ENCODE results near the gene PARP4.
A peak's percentile ranks its signal among the peaks of the same experiment; 100 is the strongest.

Gene PARP4

DNA sequence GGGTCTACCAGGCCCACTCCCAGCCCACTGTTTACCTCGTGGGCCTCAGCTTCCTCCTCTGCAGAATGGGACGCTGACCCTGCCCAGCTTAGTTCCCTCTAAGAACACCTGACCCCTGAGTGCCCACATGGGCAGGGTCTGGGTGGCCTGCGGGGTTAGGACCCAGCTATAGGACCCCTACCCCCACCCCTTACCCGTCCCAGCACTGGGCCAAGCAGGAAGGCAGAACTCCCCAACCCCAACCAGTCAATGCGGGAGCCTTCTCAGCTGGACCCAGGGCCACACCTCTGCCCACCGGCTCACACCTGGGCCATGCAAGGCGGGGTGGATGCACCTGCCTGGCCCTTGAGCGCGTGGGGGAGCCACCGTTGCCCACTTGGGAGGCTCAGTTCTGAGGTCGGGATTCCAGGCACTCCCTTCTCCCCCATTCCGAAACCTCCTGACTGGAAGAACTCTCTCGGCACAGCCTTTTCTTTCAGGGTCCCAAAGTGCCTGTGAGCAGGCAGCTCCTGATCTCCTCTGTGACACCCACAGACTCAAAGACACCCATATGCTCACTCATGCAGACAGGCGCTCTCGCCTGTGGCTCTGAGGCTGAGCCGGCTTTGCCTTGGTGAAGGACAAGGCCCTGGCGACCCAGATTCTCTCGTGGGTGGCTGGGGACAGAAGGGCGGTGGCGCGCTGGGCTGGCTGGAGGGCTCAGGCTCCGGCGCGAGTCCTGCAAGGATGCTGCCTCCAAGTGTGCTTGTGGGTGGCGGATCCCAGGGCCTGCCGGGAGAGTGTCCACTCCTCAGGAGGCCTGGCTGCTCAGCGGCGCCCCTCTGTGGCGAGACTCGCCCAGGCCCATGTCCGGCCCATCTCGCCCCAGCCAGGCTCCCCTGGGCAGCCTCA lies 27.9 kb upstream of the PARP4 start:
- DNase-seq (ENCODE audit: low spot score), result peak; percentile 23
- Histone ChIP-seq H3K9ac (ENCODE audit: low read depth, low read length, poor library complexity) (no peak overlapping the region), H2BK15ac (ENCODE audit: low read length) (no peak overlapping the region), H3K4me1 (ENCODE audit: control insufficient read depth in 2 of 2, insufficient read depth in 1 of 2, low read depth in 1 of 2, low read length in 2 of 2) (peaks cover 0 to 2% of the 10 kb centered on the region in 2 donors), H4K8ac (ENCODE audit: low read depth, low read length) (no peak overlapping the region), H3K79me1 (ENCODE audit: low read depth, low read length) (peaks cover 2% of the 10 kb centered on the region), H3K9me3 (replicated peaks in 1 of 2; ENCODE audit: control insufficient read depth in 2 of 2, insufficient read depth in 1 of 2, low read depth in 1 of 2, low read length in 2 of 2) (no peaks in the 10 kb centered on the region), H3K23ac (ENCODE audit: low read depth, low read length, poor library complexity) (no peak overlapping the region), H3K4me2 (ENCODE audit: insufficient read depth, low read length, poor library complexity, severe bottlenecking) (no peak overlapping the region), H3K27ac (replicated peaks; ENCODE audit: low read length) (no peak overlapping the region), H3K27me3 (ENCODE audit: control insufficient read depth in 3 of 3, insufficient read depth in 3 of 3, low read depth in 1 of 3, low read length in 3 of 3) (peaks cover 0 to 63% (median 13%) of the 10 kb centered on the region in 3 experiments), H4K91ac (ENCODE audit: low read depth, low read length, poor library complexity) (no peak overlapping the region), H2BK120ac (ENCODE audit: low read depth, low read length) (no peak overlapping the region), H3K14ac (ENCODE audit: low read length) (no peak overlapping the region), H2AK5ac (ENCODE audit: low read depth, low read length) (peak overlapping the region; percentile 84), H3K4me3 (ENCODE audit: low read length in 2 of 2) (no peak overlapping the region), H2BK5ac (ENCODE audit: low read length) (peak overlapping the region; percentile 39), H3K36me3 (replicated peaks in 1 of 2; ENCODE audit: control insufficient read depth in 2 of 2, insufficient read depth in 2 of 2, low read length in 2 of 2) (no peaks in the 10 kb centered on the region), H2BK12ac (ENCODE audit: low read length) (no peak overlapping the region), H3K4ac (ENCODE audit: low read length) (no peak overlapping the region), H2AFZ (ENCODE audit: low read length) (no peak overlapping the region), H3K18ac (ENCODE audit: low read length) (peak overlapping the region; percentile 33)
- WGBS, 2 donors (ENCODE audit: extremely low coverage in 2 of 2, insufficient read length in 2 of 2, insufficient replicate concordance in 1 of 2), result no CpG with 5 or more reads among the region's 32 CpGs

DNA sequence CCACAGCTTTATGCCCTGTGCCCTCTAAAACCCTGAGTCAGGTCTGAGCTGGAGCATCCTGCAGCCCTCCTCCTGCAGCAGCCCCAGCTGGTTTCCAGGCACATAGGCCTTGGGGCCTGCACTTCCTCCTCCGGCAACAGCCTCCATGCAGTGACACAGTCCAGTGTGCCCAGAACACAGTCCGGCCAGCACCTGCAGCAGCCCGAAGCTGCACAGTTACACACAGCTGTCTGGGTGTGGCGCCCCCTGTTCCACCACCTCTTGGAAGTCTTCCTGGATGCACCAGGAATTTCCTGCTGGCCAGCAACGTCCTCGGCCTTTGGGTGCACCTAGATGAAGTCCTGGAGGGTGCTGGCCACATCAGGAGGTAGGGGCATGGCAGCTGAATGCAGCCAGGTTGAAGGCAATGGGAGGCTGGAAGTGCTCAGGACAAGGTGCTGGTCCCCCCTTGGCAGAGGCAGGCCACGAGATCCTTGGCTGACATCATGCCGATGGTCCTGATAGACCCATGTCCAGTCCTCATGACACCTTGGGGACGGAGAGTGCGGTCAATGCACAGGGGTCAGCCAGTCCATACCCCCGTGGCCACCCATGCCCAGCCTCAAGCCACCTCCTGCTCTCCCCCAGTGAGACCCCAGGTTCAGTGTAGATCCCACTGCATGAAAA lies 27.1 kb upstream of the PARP4 start:
- H3K4me2 ChIP-seq (ENCODE audit: insufficient read depth, low read length, poor library complexity, severe bottlenecking), result no peak overlapping the region
- H2BK120ac ChIP-seq (ENCODE audit: low read depth, low read length), result no peak overlapping the region
- peaks cover 0 to 2% of the 10 kb centered on the region in 2 donors for H3K4me1 ChIP-seq (ENCODE audit: control insufficient read depth in 2 of 2, insufficient read depth in 1 of 2, low read depth in 1 of 2, low read length in 2 of 2)
- no peak overlapping the region for H3K27ac ChIP-seq (replicated peaks; ENCODE audit: low read length)
- no peak overlapping the region for H4K91ac ChIP-seq (ENCODE audit: low read depth, low read length, poor library complexity)
- peak overlapping the region; percentile 53 for H3K4ac ChIP-seq (ENCODE audit: low read length)
- peaks cover 0 to 64% (median 13%) of the 10 kb centered on the region in 3 experiments for H3K27me3 ChIP-seq (ENCODE audit: control insufficient read depth in 3 of 3, insufficient read depth in 3 of 3, low read depth in 1 of 3, low read length in 3 of 3)
- WGBS, 2 donors (ENCODE audit: extremely low coverage in 2 of 2, insufficient read length in 2 of 2, insufficient replicate concordance in 1 of 2), result no CpG with 5 or more reads among the region's 11 CpGs
- peak overlapping the region; percentile 84 for H2AK5ac ChIP-seq (ENCODE audit: low read depth, low read length)
- H3K4me3 ChIP-seq (ENCODE audit: low read length in 2 of 2), result no peak overlapping the region
- H3K9ac ChIP-seq (ENCODE audit: low read depth, low read length, poor library complexity), result no peak overlapping the region
- H3K18ac ChIP-seq (ENCODE audit: low read length), result peak overlapping the region; percentile 48
- H3K79me1 ChIP-seq (ENCODE audit: low read depth, low read length), result peaks cover 2% of the 10 kb centered on the region
- H2BK15ac ChIP-seq (ENCODE audit: low read length), result peak overlapping the region; percentile 75
- no peak overlapping the region for H2BK12ac ChIP-seq (ENCODE audit: low read length)
- no peak for DNase-seq (ENCODE audit: low spot score)
- H3K23ac ChIP-seq (ENCODE audit: low read depth, low read length, poor library complexity), result no peak overlapping the region
- H3K14ac ChIP-seq (ENCODE audit: low read length), result no peak overlapping the region
- no peaks in the 10 kb centered on the region for H3K36me3 ChIP-seq (replicated peaks in 1 of 2; ENCODE audit: control insufficient read depth in 2 of 2, insufficient read depth in 2 of 2, low read length in 2 of 2)
- no peak overlapping the region for H2BK5ac ChIP-seq (ENCODE audit: low read length)
- H3K9me3 ChIP-seq (replicated peaks in 1 of 2; ENCODE audit: control insufficient read depth in 2 of 2, insufficient read depth in 1 of 2, low read depth in 1 of 2, low read length in 2 of 2), result no peaks in the 10 kb centered on the region
- no peak overlapping the region for H2AFZ ChIP-seq (ENCODE audit: low read length)
- no peak overlapping the region for H4K8ac ChIP-seq (ENCODE audit: low read depth, low read length)

DNA sequence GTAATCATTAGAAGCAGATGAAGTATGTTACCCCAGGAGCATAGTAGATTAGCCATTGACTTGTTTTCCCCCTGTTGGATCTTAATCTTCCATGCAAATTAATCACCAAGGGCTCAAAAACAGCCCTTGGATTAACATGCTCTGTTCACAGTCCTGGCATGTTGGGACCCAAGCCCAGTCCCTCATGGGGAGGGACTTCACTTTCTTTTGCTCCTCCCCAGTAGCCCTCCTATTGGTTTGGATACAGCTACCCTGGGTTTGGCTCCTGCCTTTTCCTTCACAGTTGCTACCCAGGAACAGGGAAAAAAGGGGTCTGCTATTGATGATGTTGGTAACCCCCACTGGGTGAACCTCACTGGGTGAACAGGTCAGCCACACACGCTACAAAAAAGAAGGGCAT lies 16.9 kb upstream of the PARP4 start:
- Histone ChIP-seq H3K27me3 (ENCODE audit: control insufficient read depth in 3 of 3, insufficient read depth in 3 of 3, low read depth in 1 of 3, low read length in 3 of 3) (no peaks in the 10 kb centered on the region), H3K36me3 (replicated peaks in 1 of 2; ENCODE audit: control insufficient read depth in 2 of 2, insufficient read depth in 2 of 2, low read length in 2 of 2) (no peaks in the 10 kb centered on the region), H3K9me3 (replicated peaks in 1 of 2; ENCODE audit: control insufficient read depth in 2 of 2, insufficient read depth in 1 of 2, low read depth in 1 of 2, low read length in 2 of 2) (peaks cover 0 to 8% of the 10 kb centered on the region in 2 donors), H3K14ac (ENCODE audit: low read length) (no peak overlapping the region), H2BK12ac (ENCODE audit: low read length) (no peak overlapping the region), H3K4me2 (ENCODE audit: insufficient read depth, low read length, poor library complexity, severe bottlenecking) (no peak overlapping the region), H2BK5ac (ENCODE audit: low read length) (no peak overlapping the region), H4K8ac (ENCODE audit: low read depth, low read length) (no peak overlapping the region), H2BK120ac (ENCODE audit: low read depth, low read length) (no peak overlapping the region), H3K9ac (ENCODE audit: low read depth, low read length, poor library complexity) (no peak overlapping the region), H3K27ac (replicated peaks; ENCODE audit: low read length) (no peak overlapping the region), H3K18ac (ENCODE audit: low read length) (no peak overlapping the region), H3K23ac (ENCODE audit: low read depth, low read length, poor library complexity) (no peak overlapping the region), H2AK5ac (ENCODE audit: low read depth, low read length) (no peak overlapping the region), H2BK15ac (ENCODE audit: low read length) (no peak overlapping the region), H4K91ac (ENCODE audit: low read depth, low read length, poor library complexity) (no peak overlapping the region), H2AFZ (ENCODE audit: low read length) (no peak overlapping the region), H3K4me3 (ENCODE audit: low read length in 2 of 2) (no peak overlapping the region), H3K4me1 (ENCODE audit: control insufficient read depth in 2 of 2, insufficient read depth in 1 of 2, low read depth in 1 of 2, low read length in 2 of 2) (peaks cover 0 to 2% of the 10 kb centered on the region in 2 donors), H3K4ac (ENCODE audit: low read length) (no peak overlapping the region), H3K79me1 (ENCODE audit: low read depth, low read length) (no peaks in the 10 kb centered on the region)
- DNase-seq (ENCODE audit: low spot score), result no peak
- WGBS, 2 donors (ENCODE audit: extremely low coverage in 2 of 2, insufficient read length in 2 of 2, insufficient replicate concordance in 1 of 2), result no CpG with 5 or more reads among the region's 1 CpG

DNA sequence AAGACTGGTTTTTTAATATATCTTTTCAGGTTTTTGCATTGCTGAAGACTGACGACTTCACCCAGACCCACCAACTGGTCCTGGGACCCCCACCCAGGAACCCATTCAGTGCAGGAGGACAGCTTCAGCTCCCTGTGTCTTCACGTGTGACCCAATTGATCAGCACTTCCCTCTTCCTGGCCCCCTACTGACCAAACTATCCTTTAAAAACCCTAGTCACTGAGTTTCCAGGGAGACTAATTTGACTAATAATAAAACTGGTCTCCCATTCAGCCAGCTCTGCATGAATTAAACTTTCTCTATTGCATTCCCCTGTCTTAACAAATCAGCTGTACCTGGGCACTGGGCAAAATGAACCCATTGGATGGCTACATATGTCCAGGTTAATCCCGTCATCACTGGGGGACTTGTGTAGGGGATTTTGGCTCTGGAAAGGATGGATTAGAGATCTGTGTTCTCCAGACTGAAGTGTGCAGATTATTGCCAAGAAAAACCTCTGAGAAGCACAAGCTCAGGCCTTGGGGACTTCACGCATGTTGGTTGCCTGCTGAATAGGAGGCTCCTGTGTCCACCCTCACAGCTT lies 16.3 kb upstream of the PARP4 start:
- no peak overlapping the region for H3K23ac ChIP-seq (ENCODE audit: low read depth, low read length, poor library complexity)
- no peak for DNase-seq (ENCODE audit: low spot score)
- H3K27me3 ChIP-seq (ENCODE audit: control insufficient read depth in 3 of 3, insufficient read depth in 3 of 3, low read depth in 1 of 3, low read length in 3 of 3), result no peaks in the 10 kb centered on the region
- peaks cover 0 to 8% of the 10 kb centered on the region in 2 donors for H3K9me3 ChIP-seq (replicated peaks in 1 of 2; ENCODE audit: control insufficient read depth in 2 of 2, insufficient read depth in 1 of 2, low read depth in 1 of 2, low read length in 2 of 2)
- no peak overlapping the region for H2AFZ ChIP-seq (ENCODE audit: low read length)
- WGBS, 2 donors (ENCODE audit: extremely low coverage in 2 of 2, insufficient read length in 2 of 2, insufficient replicate concordance in 1 of 2), result no CpG with 5 or more reads among the region's 4 CpGs
- peaks cover 0 to 2% of the 10 kb centered on the region in 2 donors for H3K4me1 ChIP-seq (ENCODE audit: control insufficient read depth in 2 of 2, insufficient read depth in 1 of 2, low read depth in 1 of 2, low read length in 2 of 2)
- no peak overlapping the region for H4K8ac ChIP-seq (ENCODE audit: low read depth, low read length)
- H3K18ac ChIP-seq (ENCODE audit: low read length), result no peak overlapping the region
- no peak overlapping the region for H3K4me3 ChIP-seq (ENCODE audit: low read length in 2 of 2)
- H3K4me2 ChIP-seq (ENCODE audit: insufficient read depth, low read length, poor library complexity, severe bottlenecking), result no peak overlapping the region
- H2BK5ac ChIP-seq (ENCODE audit: low read length), result no peak overlapping the region
- no peak overlapping the region for H2BK12ac ChIP-seq (ENCODE audit: low read length)
- H4K91ac ChIP-seq (ENCODE audit: low read depth, low read length, poor library complexity), result no peak overlapping the region
- no peak overlapping the region for H3K4ac ChIP-seq (ENCODE audit: low read length)
- H3K14ac ChIP-seq (ENCODE audit: low read length), result no peak overlapping the region
- H3K27ac ChIP-seq (replicated peaks; ENCODE audit: low read length), result no peak overlapping the region
- no peaks in the 10 kb centered on the region for H3K36me3 ChIP-seq (replicated peaks in 1 of 2; ENCODE audit: control insufficient read depth in 2 of 2, insufficient read depth in 2 of 2, low read length in 2 of 2)
- H2BK120ac ChIP-seq (ENCODE audit: low read depth, low read length), result no peak overlapping the region
- no peak overlapping the region for H2AK5ac ChIP-seq (ENCODE audit: low read depth, low read length)
- H2BK15ac ChIP-seq (ENCODE audit: low read length), result no peak overlapping the region
- H3K9ac ChIP-seq (ENCODE audit: low read depth, low read length, poor library complexity), result no peak overlapping the region
- H3K79me1 ChIP-seq (ENCODE audit: low read depth, low read length), result no peaks in the 10 kb centered on the region

Data from neuronal stem cell (in vitro differentiated cells).